ENCODE results near the gene MERTK.
"Not testable (repeated sequence)": the region's sequence is repeated elsewhere in the genome, so short reads cannot be mapped to it uniquely, and the experiment has no call there.

MERTK gene

GRCh38 chr2:111909079-111909478, 10.7 kb downstream of the MERTK start:
- in situ Hi-C loops (cut with MboI; ENCODE audit: low sequenced_read_pairs), result no loop called here

- in situ Hi-C loops (cut with MboI; ENCODE audit: low sequenced_read_pairs), result not testable (repeated sequence)
These were observed 11.6 kb downstream of the MERTK start for GRCh38 chr2:111909997-111910396.

- in situ Hi-C loops (cut with MboI; ENCODE audit: low sequenced_read_pairs), result no loop called here
These were observed 12.3 kb downstream of the MERTK start for GRCh38 chr2:111910609-111911277.

GRCh38 chr2:111911295-111911977, 13.0 kb downstream of the MERTK start:
- in situ Hi-C loops (cut with MboI; ENCODE audit: low sequenced_read_pairs), result not testable (repeated sequence)

GRCh38 chr2:111912547-111912946, 14.1 kb downstream of the MERTK start:
- in situ Hi-C loops (cut with MboI; ENCODE audit: low sequenced_read_pairs), result no loop called here

- in situ Hi-C loops (cut with MboI; ENCODE audit: low sequenced_read_pairs), result no loop called here
These were observed 18.7 kb downstream of the MERTK start for GRCh38 chr2:111917106-111917505.

- in situ Hi-C loops (cut with MboI; ENCODE audit: low sequenced_read_pairs), result no loop called here
These were observed 20.0 kb downstream of the MERTK start for GRCh38 chr2:111918383-111918806.

GRCh38 chr2:111919365-111919764, 21.0 kb downstream of the MERTK start:
- in situ Hi-C loops (cut with MboI; ENCODE audit: low sequenced_read_pairs), result no loop called here

- in situ Hi-C loops (cut with MboI; ENCODE audit: low sequenced_read_pairs), result no loop called here
These were observed 21.6 kb downstream of the MERTK start for GRCh38 chr2:111919794-111920608.

GRCh38 chr2:111923276-111923804, 24.9 kb downstream of the MERTK start:
- in situ Hi-C loops (cut with MboI; ENCODE audit: low sequenced_read_pairs), result no loop called here

GRCh38 chr2:111924617-111925107, 26.3 kb downstream of the MERTK start:
- in situ Hi-C loops (cut with MboI; ENCODE audit: low sequenced_read_pairs), result no loop called here

- in situ Hi-C loops (cut with MboI; ENCODE audit: low sequenced_read_pairs), result no loop called here
These were observed 29.3 kb downstream of the MERTK start for GRCh38 chr2:111927723-111928122.

GRCh38 chr2:111930409-111930808, 32.0 kb downstream of the MERTK start:
- in situ Hi-C loops (cut with MboI; ENCODE audit: low sequenced_read_pairs), result no loop called here

- in situ Hi-C loops (cut with MboI; ENCODE audit: low sequenced_read_pairs), result no loop called here
These were observed 32.5 kb downstream of the MERTK start for GRCh38 chr2:111930875-111931274.

- in situ Hi-C loops (cut with MboI; ENCODE audit: low sequenced_read_pairs), result no loop called here
These were observed 34.5 kb downstream of the MERTK start for GRCh38 chr2:111932841-111933291.

GRCh38 chr2:111933900-111934299, 35.5 kb downstream of the MERTK start:
- in situ Hi-C loops (cut with MboI; ENCODE audit: low sequenced_read_pairs), result not testable (repeated sequence)

GRCh38 chr2:111936881-111937280, 38.5 kb downstream of the MERTK start:
- in situ Hi-C loops (cut with MboI; ENCODE audit: low sequenced_read_pairs), result no loop called here

GRCh38 chr2:111938392-111938791, 40.0 kb downstream of the MERTK start:
- in situ Hi-C loops (cut with MboI; ENCODE audit: low sequenced_read_pairs), result no loop called here

- in situ Hi-C loops (cut with MboI; ENCODE audit: low sequenced_read_pairs), result no loop called here
These were observed 42.2 kb downstream of the MERTK start for GRCh38 chr2:111940333-111941196.

GRCh38 chr2:111941531-111941930, 43.1 kb downstream of the MERTK start:
- in situ Hi-C loops (cut with MboI; ENCODE audit: low sequenced_read_pairs), result no loop called here

Data from hTERT RPE-1 (cell line).